ENCODE measurements around the gene AURKA. TPM values are rescaled to one million over a fixed set of nuclear protein-coding genes. Genes with fewer than 3 reads are reported as not detected.

Gene AURKA
- total and polyA plus RNA-seq, 2 of the 8 experiments (the other 6 are each of a cell fraction or from before 2014, with no cell fraction given) = 45.8 to 84.8 TPM

GRCh38 chr20:56359212-56360132 lies 32.5 kb downstream of the AURKA start (continued):
- TF ChIP-seq NRF1 (IDR thresholded peaks at IDR 0.05; ENCODE audit: low read depth, low read length) (no peak), YY1 (IDR thresholded peaks at IDR 0.05; ENCODE audit: low read depth, low read length) (no peak)

All from H1 (cell line).